HL-60 (cell line): ENCODE data around the gene PWP1.

Experiments used
- CTCF ChIP-seq: IDR thresholded peaks from one replicate; pipeline ENCODE4 v1.5.1; 2011; ENCODE audit warnings: low read length, control low read depth, inconsistent platforms; ENCODE audit not compliant: insufficient read depth
- POLR2AphosphoS5 ChIP-seq: IDR thresholded peaks from 2 replicates; pipeline ENCODE4 v1.6.1; 2012; ENCODE audit warnings: low read depth

DNA sequence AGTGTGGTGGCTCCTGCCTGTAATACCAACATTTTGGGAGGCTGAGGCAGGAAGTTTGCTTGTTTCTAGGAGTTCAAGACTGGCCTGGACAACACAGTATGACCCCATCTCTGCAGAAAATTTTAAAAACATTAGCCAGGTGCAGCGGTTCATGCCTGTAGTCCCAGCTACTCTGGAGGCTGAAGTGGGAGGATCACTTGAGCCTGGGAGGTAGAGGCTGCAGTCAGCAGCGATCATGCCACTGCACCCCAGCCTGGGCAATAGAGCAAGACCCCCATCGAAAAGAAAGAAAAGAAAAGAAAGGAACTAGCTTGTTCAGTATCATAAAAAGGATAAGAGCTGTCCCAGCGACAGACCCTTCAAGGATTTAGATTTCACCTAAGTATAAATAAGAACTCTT, 18.1 kb upstream of the PWP1 start:
- no peak for TF ChIP-seq CTCF
- no peak for TF ChIP-seq POLR2AphosphoS5
